Heart left ventricle (tissue), 16 donors: Measurements from ENCODE around the gene HSD11B1. TPM values are rescaled to one million over a fixed set of nuclear protein-coding genes. Genes with fewer than 3 reads are reported as not detected.

Experiments
- ATAC-seq, 4 donors: fragments of 200-7000 bp; cut with Tn5 transposase; one replicate each; pipeline ENCODE4 v1.9.1; 2020 to 2022; ENCODE audit warnings: moderate library complexity in 4 of 4, mild to moderate bottlenecking in 3 of 4, moderate number of reproducible peaks in 1 of 4
- DNase-seq, 5 donors: peaks; one replicate each; pipeline ENCODE4 v3.0.0-alpha.2; 2020
- H3K27ac ChIP-seq, 12 donors: fragments of 200-600 bp; sonication (generic) in 4 of 12; one replicate each; pipeline versions ENCODE4 v1.5.0 to v1.8.0; 2016 to 2022; ENCODE audit warnings: mild to moderate bottlenecking in 2 of 12
- H3K27me3 ChIP-seq, 9 donors: fragments of 200-600 bp; sonication (generic) in 2 of 9; one replicate each; pipeline versions ENCODE4 v1.5.1 to v1.8.0; 2016 to 2022; ENCODE audit warnings: mild to moderate bottlenecking in 3 of 9
- H3K36me3 ChIP-seq, 9 donors: fragments of 200-600 bp; sonication (generic) in 2 of 9; one replicate each; pipeline versions ENCODE4 v1.5.0 to v1.8.0; 2018 to 2022; ENCODE audit warnings: mild to moderate bottlenecking in 2 of 9
- H3K4me1 ChIP-seq, 12 donors: fragments of 200-600 bp; sonication (generic) in 4 of 12; one replicate each; pipeline versions ENCODE4 v1.5.0 to v1.8.0; 2016 to 2022; ENCODE audit warnings: mild to moderate bottlenecking in 3 of 12
- H3K4me3 ChIP-seq, 12 donors: fragments of 200-600 bp; sonication (generic) in 4 of 12; one replicate each; pipeline versions ENCODE4 v1.5.0 to v1.8.0; 2017 to 2022; ENCODE audit warnings: mild to moderate bottlenecking in 9 of 12, moderate library complexity in 4 of 12
- H3K9me3 ChIP-seq, 12 donors: fragments of 200-600 bp; sonication (generic) in 4 of 12; one replicate each; pipeline versions ENCODE4 v1.5.0 to v1.8.0; 2016 to 2022; ENCODE audit warnings: mild to moderate bottlenecking in 1 of 12
- POLR2A ChIP-seq, 2 donors: fragments of 450-650 bp; IDR thresholded peaks; one replicate each; pipeline ENCODE4 v1.6.1; 2017; ENCODE audit warnings: antibody characterized with exemption in 2 of 2, mild to moderate bottlenecking in 2 of 2, moderate library complexity in 2 of 2
- WGBS, 4 donors: extraction: QIAGEN DNeasy Blood & Tissue Kit in 2 of 4; methylation state at CpG; one replicate each; pipeline versions ENCODE4 v1.1.5 to v1.1.7; 2013 to 2018; 5-methylcytosine and 5-hydroxymethylcytosine counted together
- intact Hi-C, 10 donors: fragments of 100-400 bp; cut with DNase I; formaldehyde crosslinking; loops; one replicate each; pipeline versions ENCODE4 v1.11.1 to v1.14.2; 2022
- long read RNA-seq, 3 donors: library from polyadenylated mRNA; unstranded; transcript quantifications; one replicate each; pipeline ENCODE4 v2.0.0, GENCODE V29; 2020 to 2021
- polyA plus RNA-seq, 2 donors: library from polyadenylated mRNA; stranded (reverse); fragments of 200-250 nt; gene quantifications; one replicate each; pipeline ENCODE4 v1.2.3, GENCODE V29; 2013
- total RNA-seq, 9 donors: library from RNA; depleted of rRNA in 2 of 9; stranded (reverse); fragments of >200 nt in 2 of 9; fragmentation: NEBNext Ultra II Directional in 3 of 9; extraction: Animal tissue kit (Norgen Biotek cat#: 25700) in 3 of 9; gene quantifications; one replicate each; pipeline versions ENCODE4 v1.1.0 to v1.2.4, GENCODE V29; 2016 to 2023
- TF ChIP-seq, protein P1 (sequence below), 12 donors: fragments of 200-600 bp; sonication (generic) in 4 of 12; IDR thresholded peaks; one replicate each; pipeline versions ENCODE4 v1.5.0 to v1.8.0; 2018 to 2022; ENCODE audit warnings: antibody characterized with exemption in 12 of 12, mild to moderate bottlenecking in 5 of 12
- donor health status: ischemic (EF 13 %, LVEDD 7.1; RV severe dilation, severe dysfunction).
- donor health status: healthy with polysubstance abuse.
- donor health status: DM: no; HTN: yes; CAD: no.
- donor health status: DM: no; HTN: no; CAD: no.
- donor health status: ischemic (EF 25% LVEDD 6.9; RV normal size, moderate dysfunction).
- donor health status: ischemic (EF 25% LVEDD 5.7; RV mildly dilated, moderate dysfunction).
- donor health status: healthy.
- donor health status: DM: yes; HTN: yes; CAD: no.
- donor health status: ischemic (EF 35%, LVEDD 5.7; RV mildly dilated, moderate dysfunction).
- donor health status: nonischemic (EF 11% LVEDD 7.7; RV severe dilation, severe dysfunction).
- donor health status: DM: yes; HTN: yes; CAD: no.
- donor health status: PGD.
- donor health status: ischemic (EF 29% LVEDD 5.4; RV normal size, mild dysfunction).
- donor health status: nonischemic (EF 23%, LVEDD 6.1; RV moderate dilation, normal function).

HSD11B1 gene
- total RNA-seq = 10 to 100 TPM in 2 of 9 donors, 1 to 10 TPM in 7; 1.7 to 36.1 (median 3.6) TPM
- 1 to 10 TPM; 1.2 to 3.6 TPM for polyA plus RNA-seq
- long read RNA-seq, donor 1 = 0 reads
- long read RNA-seq, donor 2, transcript HSD11B1-202 (6 exons, 1,405 nt) = major isoform, 6 of 6 reads
- long read RNA-seq, donor 2, partial matches to known transcripts = 0 of 6 reads
- long read RNA-seq, donor 2, other reads (novel, unspliced or antisense) = 0 of 6 reads
- long read RNA-seq, donor 3, partial matches to known transcripts = 0 of 2 reads
- long read RNA-seq, donor 3, other reads (novel, unspliced or antisense) = 1 of 2 reads

DNA sequence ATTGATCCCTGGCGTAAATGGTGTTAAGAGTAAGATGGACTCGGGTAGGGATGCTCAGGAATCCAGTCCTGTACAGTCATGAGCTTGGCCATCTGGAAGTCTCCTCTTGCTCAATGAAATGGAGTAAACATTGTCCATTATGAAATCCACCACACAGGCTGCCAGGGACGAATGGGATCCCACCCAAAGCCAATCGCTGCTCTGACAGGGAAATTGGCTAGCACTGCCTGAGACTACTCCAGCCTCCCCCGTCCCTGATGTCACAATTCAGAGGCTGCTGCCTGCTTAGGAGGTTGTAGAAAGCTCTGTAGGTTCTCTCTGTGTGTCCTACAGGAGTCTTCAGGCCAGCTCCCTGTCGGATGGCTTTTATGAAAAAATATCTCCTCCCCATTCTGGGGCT, at the start of gene HSD11B1:
HSD11B1 (plus strand) TSS at position 263 of the 400 bp plus-strand sequence; CDS start at position 360, 97 bp downstream.
- peak; percentile 63 to 81 (median 73) for DNase-seq
- WGBS, 4 donors = 64 to 72% (median 67%) methylated on average over 6 of the region's 6 CpGs
- intact Hi-C loops = loop anchor here in 1 of 10 donors (5.0 kb wide), 1 partner anchor 43 kb away; no protein-coding TSS in a partner anchor
- Histone ChIP-seq H3K27me3 (no peaks in the 10 kb centered on the region), H3K36me3 (no peaks in the 10 kb centered on the region), H3K4me1 (peaks cover 0 to 17% (median 10%) of the 10 kb centered on the region in 12 donors), H3K4me3 (peak within 1 kb of the TSS in 1 of 12 donors; percentile 14), H3K9me3 (no peaks in the 10 kb centered on the region), H3K27ac (peak within 1 kb of the TSS in 5 of 12 donors; percentile 32 to 54 (median 47))
- ATAC-seq = peak; percentile 82 to 96 (median 95)
- TF ChIP-seq, protein P1, sequence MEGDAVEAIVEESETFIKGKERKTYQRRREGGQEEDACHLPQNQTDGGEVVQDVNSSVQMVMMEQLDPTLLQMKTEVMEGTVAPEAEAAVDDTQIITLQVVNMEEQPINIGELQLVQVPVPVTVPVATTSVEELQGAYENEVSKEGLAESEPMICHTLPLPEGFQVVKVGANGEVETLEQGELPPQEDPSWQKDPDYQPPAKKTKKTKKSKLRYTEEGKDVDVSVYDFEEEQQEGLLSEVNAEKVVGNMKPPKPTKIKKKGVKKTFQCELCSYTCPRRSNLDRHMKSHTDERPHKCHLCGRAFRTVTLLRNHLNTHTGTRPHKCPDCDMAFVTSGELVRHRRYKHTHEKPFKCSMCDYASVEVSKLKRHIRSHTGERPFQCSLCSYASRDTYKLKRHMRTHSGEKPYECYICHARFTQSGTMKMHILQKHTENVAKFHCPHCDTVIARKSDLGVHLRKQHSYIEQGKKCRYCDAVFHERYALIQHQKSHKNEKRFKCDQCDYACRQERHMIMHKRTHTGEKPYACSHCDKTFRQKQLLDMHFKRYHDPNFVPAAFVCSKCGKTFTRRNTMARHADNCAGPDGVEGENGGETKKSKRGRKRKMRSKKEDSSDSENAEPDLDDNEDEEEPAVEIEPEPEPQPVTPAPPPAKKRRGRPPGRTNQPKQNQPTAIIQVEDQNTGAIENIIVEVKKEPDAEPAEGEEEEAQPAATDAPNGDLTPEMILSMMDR (IDR thresholded peaks at IDR 0.05) = no peak
- no peak for TF ChIP-seq POLR2A (IDR thresholded peaks at IDR 0.05)

DNA sequence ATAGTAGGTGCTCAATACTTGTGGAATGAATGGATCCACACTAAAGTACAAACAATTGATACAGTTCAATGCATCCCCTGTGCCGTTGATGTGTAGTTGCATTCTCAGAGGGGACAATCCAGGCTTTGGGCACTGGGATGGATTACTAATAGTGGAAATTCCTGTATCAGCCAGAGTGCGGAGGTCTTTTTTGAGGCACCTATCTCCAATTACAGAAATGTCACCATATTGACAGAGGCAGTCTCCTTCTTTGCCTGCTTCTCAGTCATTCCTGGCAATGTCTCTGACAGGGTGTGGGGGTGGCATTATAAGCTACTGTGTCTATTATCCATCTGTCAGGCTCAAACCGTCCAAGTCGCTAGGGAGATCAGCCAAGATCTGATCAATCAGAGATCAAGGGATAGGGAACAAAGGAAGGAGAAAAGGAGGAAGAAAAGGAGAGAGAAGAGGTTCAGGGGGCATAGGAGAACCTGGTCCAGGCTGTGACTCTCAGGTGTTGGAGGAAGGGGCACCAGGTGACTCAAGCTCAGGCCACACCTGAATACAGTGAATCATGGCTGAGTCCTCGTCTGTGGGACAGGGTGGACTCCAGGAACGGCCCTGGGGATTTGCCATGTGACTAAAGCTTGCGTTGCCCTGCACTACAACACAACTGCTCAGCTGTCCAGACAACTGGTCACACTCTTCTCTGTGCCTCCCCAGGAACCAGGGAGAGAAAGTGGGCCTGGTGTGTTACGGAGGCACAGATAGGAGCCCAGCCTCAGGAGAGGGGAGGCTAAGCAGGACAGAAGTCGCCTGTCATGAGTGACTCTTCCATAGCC, 49.0 kb upstream of the HSD11B1 start:
- no peak overlapping the region for H3K4me3 ChIP-seq
- no peaks in the 10 kb centered on the region for H3K36me3 ChIP-seq
- intact Hi-C loops = no loop called here
- no peak overlapping the region for H3K27ac ChIP-seq
- H3K4me1 ChIP-seq = peaks cover 0 to 48% (median 26%) of the 10 kb centered on the region in 12 donors
- H3K27me3 ChIP-seq = no peaks in the 10 kb centered on the region
- ATAC-seq = no peak
- no peak for TF ChIP-seq POLR2A (IDR thresholded peaks at IDR 0.05)
- TF ChIP-seq, protein P1 (IDR thresholded peaks at IDR 0.05) = no peak
- 82 to 90% (median 87%) methylated on average over 9 of the region's 9 CpGs for WGBS, 4 donors
- no peak for DNase-seq
- H3K9me3 ChIP-seq = no peaks in the 10 kb centered on the region

DNA sequence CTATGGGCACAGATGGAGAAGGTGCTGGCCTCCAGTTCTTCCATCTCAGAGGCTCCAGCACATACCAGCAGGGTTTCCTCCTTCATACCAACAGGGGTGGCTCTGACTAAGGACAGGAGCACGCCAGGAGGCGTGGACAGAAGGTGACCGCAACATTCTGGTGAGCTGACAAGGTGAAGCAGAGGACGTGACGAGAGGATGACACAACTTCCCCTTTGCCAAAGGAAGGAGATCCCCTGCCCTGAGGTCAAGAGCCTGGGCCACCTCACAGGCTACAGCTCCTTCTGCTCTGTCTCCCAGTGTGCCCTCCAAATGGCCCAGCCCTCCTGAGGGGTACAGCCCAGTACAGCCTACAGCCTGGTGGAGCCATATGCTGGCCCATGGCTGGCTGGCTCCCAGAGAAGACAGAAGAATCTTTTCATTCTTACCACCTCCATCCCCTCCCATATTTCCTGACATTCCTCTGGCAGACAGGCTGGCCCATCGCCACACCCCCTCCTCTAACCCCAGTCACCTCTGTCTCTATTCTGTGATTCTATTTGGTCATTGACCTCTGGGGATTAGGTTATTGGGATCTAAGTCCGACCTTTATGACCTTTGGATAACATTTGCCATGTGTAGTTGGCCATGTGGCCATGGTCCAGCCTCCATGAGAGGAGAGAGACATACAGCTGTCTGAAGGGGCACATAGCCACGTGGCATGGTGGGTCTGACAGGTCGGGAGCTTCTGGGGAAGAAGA, 47.3 kb upstream of the HSD11B1 start:
- no peak overlapping the region for H3K27ac ChIP-seq
- intact Hi-C loops = no loop called here
- no peaks in the 10 kb centered on the region for H3K27me3 ChIP-seq
- peaks cover 0 to 31% (median 17%) of the 10 kb centered on the region in 12 donors for H3K4me1 ChIP-seq
- H3K4me3 ChIP-seq = no peak overlapping the region
- 68 to 88% (median 85%) methylated on average over 9 of the region's 9 CpGs for WGBS, 4 donors
- TF ChIP-seq, protein P1 (IDR thresholded peaks at IDR 0.05) = no peak
- no peak for TF ChIP-seq POLR2A (IDR thresholded peaks at IDR 0.05)
- no peaks in the 10 kb centered on the region for H3K36me3 ChIP-seq
- ATAC-seq (peak in 3 of 4 donors; percentile 11 to 41 (median 12)), DNase-seq (peak in 1 of 5 donors; percentile 36)
- no peaks in the 10 kb centered on the region for H3K9me3 ChIP-seq
